Medulla oblongata (tissue), 1 donor: ENCODE results near the gene C3orf52.
"Not testable (repeated sequence)": the region's sequence is repeated elsewhere in the genome, so short reads cannot be mapped to it uniquely, and the experiment has no call there.

ENCODE experiments used
- DNase-seq: peaks from one replicate; pipeline ENCODE4 v3.0.0-alpha.2; 2015; ENCODE audit errors: extremely low spot score

The C3orf52 gene

GRCh38 chr3:112086076-112086854, at the start of gene C3orf52:
C3orf52 (plus strand) TSS chr3:112086389; CDS start chr3:112086408, 19 bp downstream.
- DNase-seq = peak; percentile 58

- not testable (repeated sequence) for DNase-seq
Measured at GRCh38 chr3:112037194-112037593, 49.0 kb upstream of the C3orf52 start.

GRCh38 chr3:112038863-112039262, 47.3 kb upstream of the C3orf52 start:
- DNase-seq = no peak

- no peak for DNase-seq
Measured at GRCh38 chr3:112041321-112041720, 44.9 kb upstream of the C3orf52 start.

- DNase-seq = peak; percentile 7
Measured at GRCh38 chr3:112042842-112043280, 43.3 kb upstream of the C3orf52 start.

- DNase-seq = peak; percentile 85
Measured at GRCh38 chr3:112043621-112044201, 42.5 kb upstream of the C3orf52 start.

GRCh38 chr3:112046599-112046998, 39.6 kb upstream of the C3orf52 start:
- DNase-seq = no peak

- no peak for DNase-seq
Measured at GRCh38 chr3:112047264-112047663, 38.9 kb upstream of the C3orf52 start.

GRCh38 chr3:112048911-112049310, 37.3 kb upstream of the C3orf52 start:
- DNase-seq = no peak

GRCh38 chr3:112053229-112053628, 33.0 kb upstream of the C3orf52 start:
- DNase-seq = no peak

- DNase-seq = no peak
Measured at GRCh38 chr3:112056451-112056929, 29.7 kb upstream of the C3orf52 start.

GRCh38 chr3:112059497-112059896, 26.7 kb upstream of the C3orf52 start:
- no peak for DNase-seq

GRCh38 chr3:112061152-112061551, 25.0 kb upstream of the C3orf52 start:
- no peak for DNase-seq

GRCh38 chr3:112072387-112073060, 13.7 kb upstream of the C3orf52 start:
- not testable (repeated sequence) for DNase-seq

- no peak for DNase-seq
Measured at GRCh38 chr3:112074006-112074405, 12.2 kb upstream of the C3orf52 start.

GRCh38 chr3:112074616-112075497, 11.3 kb upstream of the C3orf52 start:
- DNase-seq = no peak

- DNase-seq = no peak
Measured at GRCh38 chr3:112078125-112079083, 7.8 kb upstream of the C3orf52 start.

GRCh38 chr3:112083239-112083638, 3.0 kb upstream of the C3orf52 start:
- no peak for DNase-seq

- no peak for DNase-seq
Measured at GRCh38 chr3:112084980-112085705, 1.0 kb upstream of the C3orf52 start.

- no peak for DNase-seq
Measured at GRCh38 chr3:112085735-112086075, 484 bp upstream of the C3orf52 start.
